DND-41 (cell line): Measurements from ENCODE around the gene NRXN2.

Experiments
- ATAC-seq: fragments of 200-7000 bp; cut with Tn5 transposase; 3 replicates; pipeline ENCODE4 v1.9.1; 2021; ENCODE audit warnings: low read depth; ENCODE audit not compliant: insufficient read depth
- DNase-seq: peaks from one replicate; pipeline ENCODE4 v3.0.0-alpha.2; 2020
- H2AFZ ChIP-seq: 2 replicates; pipeline ENCODE4 v1.6.0; 2012; ENCODE audit warnings: low read depth, low read length
- H3K27ac ChIP-seq: 2 replicates; pipeline ENCODE4 v1.5.1; 2012; ENCODE audit warnings: low read length, inconsistent platforms
- H3K27me3 ChIP-seq: fragments of 200-600 bp; sonication (generic); 2 replicates; pipeline ENCODE4 v1.6.0; 2012; ENCODE audit warnings: low read length, mild to moderate bottlenecking, inconsistent platforms; ENCODE audit not compliant: insufficient read depth, poor library complexity
- H3K36me3 ChIP-seq: 2 replicates; pipeline ENCODE4 v1.5.1; 2012; ENCODE audit warnings: low read length, inconsistent platforms; ENCODE audit not compliant: insufficient read depth
- H3K4me1 ChIP-seq: 2 replicates; pipeline ENCODE4 v1.5.1; 2012; ENCODE audit warnings: mild to moderate bottlenecking, low read length; ENCODE audit not compliant: insufficient read depth
- H3K4me2 ChIP-seq: 2 replicates; pipeline ENCODE4 v1.6.0; 2012; ENCODE audit warnings: mild to moderate bottlenecking, moderate library complexity, low read length, inconsistent platforms; ENCODE audit not compliant: insufficient read depth
- H3K4me3 ChIP-seq, 2 experiments: fragments of 200-600 bp in 1 of 2; shearing (Covaris generic) in 1 of 2; 2 replicates each; pipeline ENCODE4 v1.5.1; 2012 to 2016; ENCODE audit warnings: inconsistent platforms in 2 of 2, low read length in 2 of 2, mild to moderate bottlenecking in 2 of 2, low read depth in 1 of 2, moderate library complexity in 1 of 2
- H3K79me2 ChIP-seq: 2 replicates; pipeline ENCODE4 v1.6.0; 2012; ENCODE audit warnings: low read length, inconsistent platforms; ENCODE audit not compliant: insufficient read depth
- H3K9ac ChIP-seq: 2 replicates; pipeline ENCODE4 v1.6.0; 2012; ENCODE audit warnings: low read depth, mild to moderate bottlenecking, inconsistent platforms, low read length, moderate library complexity
- H3K9me3 ChIP-seq: 2 replicates; pipeline ENCODE4 v1.5.1; 2012; ENCODE audit warnings: low read length, moderate library complexity, mild to moderate bottlenecking, inconsistent platforms; ENCODE audit not compliant: insufficient read depth, severe bottlenecking
- H4K20me1 ChIP-seq: 2 replicates; pipeline ENCODE4 v1.6.0; 2012; ENCODE audit warnings: low read length; ENCODE audit not compliant: insufficient read depth
- EZH2 ChIP-seq: IDR thresholded peaks from 3 replicates; pipeline ENCODE4 v1.6.1; 2012; ENCODE audit warnings: borderline replicate concordance, low read depth, mild to moderate bottlenecking, moderate library complexity, low read length, inconsistent platforms; ENCODE audit not compliant: severe bottlenecking
- TF ChIP-seq, protein P1 (sequence below): IDR thresholded peaks from 2 replicates; pipeline ENCODE4 v1.5.1; 2012; ENCODE audit warnings: borderline replicate concordance, low read length, moderate library complexity, mild to moderate bottlenecking; ENCODE audit not compliant: poor library complexity, severe bottlenecking; ENCODE audit errors: extremely low read depth

NRXN2 gene

DNA sequence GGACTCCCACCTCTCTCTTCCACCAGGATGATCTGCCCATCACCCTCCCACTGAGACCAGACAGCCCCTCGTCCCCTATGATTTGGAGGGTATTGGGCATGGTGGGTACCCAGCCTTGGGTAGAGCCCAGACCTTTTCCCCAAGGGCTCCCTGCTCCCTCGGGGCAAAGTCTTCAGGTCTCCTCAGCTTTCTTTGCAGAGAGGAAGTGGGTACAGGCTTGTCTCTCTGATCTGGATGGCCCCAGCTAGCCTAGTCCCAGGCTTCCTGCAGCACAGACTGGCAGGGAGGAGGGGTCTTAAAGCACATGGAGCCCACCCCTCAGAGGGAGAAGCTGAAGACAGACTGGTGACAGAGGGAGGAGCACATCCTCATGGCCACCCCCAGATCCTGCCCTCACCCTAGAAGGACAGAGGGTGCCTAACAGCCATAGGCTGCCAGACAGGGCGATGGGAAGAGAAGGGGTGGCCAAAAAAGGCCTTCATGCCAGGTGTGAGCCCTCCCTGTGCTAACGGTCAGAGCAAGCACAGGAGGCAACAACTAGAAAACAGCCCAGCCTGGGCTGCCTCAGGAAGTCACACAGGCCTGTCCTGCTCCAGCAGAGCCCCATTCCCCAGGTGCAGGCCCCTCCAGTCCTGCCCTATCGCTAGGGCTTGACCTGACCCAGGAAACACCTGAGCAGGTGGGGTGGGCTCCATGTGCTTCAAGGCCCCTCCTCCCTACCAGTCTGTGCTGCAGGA is 101.5 kb downstream of the NRXN2 start:
- Histone ChIP-seq H3K4me3 (no peak overlapping the region), H3K9ac (no peak overlapping the region), H3K9me3 (no peaks in the 10 kb centered on the region), H2AFZ (no peak overlapping the region), H4K20me1 (no peaks in the 10 kb centered on the region), H3K79me2 (no peaks in the 10 kb centered on the region), H3K27ac (0 out of 2 replicates have a peak overlapping the region, but pooled peaks have one; percentile 31), H3K4me1 (peaks cover 18% of the 10 kb centered on the region), H3K4me2 (no peak overlapping the region), H3K27me3 (no peaks in the 10 kb centered on the region), H3K36me3 (no peaks in the 10 kb centered on the region)
- DNase-seq: peak; percentile 63
- peak; percentile 83 for ATAC-seq
- TF ChIP-seq EZH2: no peak
- TF ChIP-seq, protein P1, sequence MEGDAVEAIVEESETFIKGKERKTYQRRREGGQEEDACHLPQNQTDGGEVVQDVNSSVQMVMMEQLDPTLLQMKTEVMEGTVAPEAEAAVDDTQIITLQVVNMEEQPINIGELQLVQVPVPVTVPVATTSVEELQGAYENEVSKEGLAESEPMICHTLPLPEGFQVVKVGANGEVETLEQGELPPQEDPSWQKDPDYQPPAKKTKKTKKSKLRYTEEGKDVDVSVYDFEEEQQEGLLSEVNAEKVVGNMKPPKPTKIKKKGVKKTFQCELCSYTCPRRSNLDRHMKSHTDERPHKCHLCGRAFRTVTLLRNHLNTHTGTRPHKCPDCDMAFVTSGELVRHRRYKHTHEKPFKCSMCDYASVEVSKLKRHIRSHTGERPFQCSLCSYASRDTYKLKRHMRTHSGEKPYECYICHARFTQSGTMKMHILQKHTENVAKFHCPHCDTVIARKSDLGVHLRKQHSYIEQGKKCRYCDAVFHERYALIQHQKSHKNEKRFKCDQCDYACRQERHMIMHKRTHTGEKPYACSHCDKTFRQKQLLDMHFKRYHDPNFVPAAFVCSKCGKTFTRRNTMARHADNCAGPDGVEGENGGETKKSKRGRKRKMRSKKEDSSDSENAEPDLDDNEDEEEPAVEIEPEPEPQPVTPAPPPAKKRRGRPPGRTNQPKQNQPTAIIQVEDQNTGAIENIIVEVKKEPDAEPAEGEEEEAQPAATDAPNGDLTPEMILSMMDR: no peak

DNA sequence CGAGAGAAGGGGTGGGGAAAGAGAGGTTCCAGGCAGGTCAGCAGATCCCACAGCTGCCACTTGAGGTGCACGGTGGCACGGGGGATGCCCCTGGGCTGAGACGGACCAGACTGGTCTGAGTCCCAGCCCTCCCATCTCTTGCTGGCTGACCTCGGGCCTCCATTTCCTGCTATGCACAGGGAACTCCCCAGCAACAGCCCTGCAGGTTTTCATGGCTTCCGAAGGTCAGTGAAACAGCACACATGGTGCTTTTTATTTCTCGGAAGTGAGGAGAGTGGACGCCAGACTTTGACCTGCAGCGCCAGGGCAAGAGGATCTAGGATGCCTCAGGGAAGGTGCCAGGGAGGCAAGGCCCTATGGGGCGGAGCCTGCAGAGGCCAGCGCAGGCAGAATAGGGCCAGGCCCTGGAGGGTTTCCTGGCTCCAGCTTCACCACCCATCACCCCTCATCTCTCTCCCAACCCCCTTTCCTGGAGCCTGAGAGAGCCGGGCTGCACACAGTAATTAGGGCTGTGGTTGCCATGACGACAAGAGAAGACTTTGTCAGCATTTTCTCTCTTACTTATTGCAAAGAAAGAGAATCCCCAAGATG is 102.5 kb downstream of the NRXN2 start:
- Histone ChIP-seq H3K79me2 (no peaks in the 10 kb centered on the region), H3K27me3 (no peaks in the 10 kb centered on the region), H2AFZ (no peak overlapping the region), H3K4me3 (no peak overlapping the region), H3K4me2 (no peak overlapping the region), H3K36me3 (no peaks in the 10 kb centered on the region), H4K20me1 (no peaks in the 10 kb centered on the region), H3K27ac (no peak overlapping the region), H3K9ac (no peak overlapping the region), H3K9me3 (no peaks in the 10 kb centered on the region), H3K4me1 (peaks cover 18% of the 10 kb centered on the region)
- peak; percentile 32 for DNase-seq
- TF ChIP-seq, protein P1: no peak
- TF ChIP-seq EZH2: no peak
- peak; percentile 20; the same call in 1 of the 3 replicates for ATAC-seq

DNA sequence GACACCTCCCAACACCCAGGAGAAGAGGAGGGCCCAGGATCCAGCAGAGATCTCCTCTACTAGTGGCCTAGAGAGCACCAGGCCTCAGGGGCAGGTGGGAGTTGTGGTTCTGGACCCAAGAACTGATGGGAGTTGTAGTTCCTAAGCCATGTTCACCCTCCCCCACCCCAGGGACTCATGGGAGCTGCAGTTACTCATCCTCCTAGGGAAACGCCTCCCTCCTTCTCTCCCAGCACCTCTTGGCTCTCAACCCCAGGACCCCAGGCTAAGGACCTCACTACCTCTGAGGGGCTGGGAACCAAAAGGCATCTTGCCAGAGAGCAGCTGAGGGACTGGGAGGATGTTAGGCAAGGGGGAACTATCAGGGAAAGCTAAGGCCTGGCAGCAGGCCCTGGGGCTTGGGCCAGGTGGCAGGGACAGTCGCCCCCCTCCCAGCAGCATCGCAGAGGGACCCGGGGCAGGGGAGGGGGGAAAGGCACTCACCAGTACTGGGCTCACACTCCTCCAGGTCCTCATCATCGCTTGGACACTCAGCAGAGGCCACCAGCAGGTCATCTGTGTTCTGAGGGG is 103.1 kb downstream of the NRXN2 start:
- TF ChIP-seq, protein P1: no peak
- no peak for TF ChIP-seq EZH2
- no peak overlapping the region for H2AFZ ChIP-seq
- no peaks in the 10 kb centered on the region for H3K9me3 ChIP-seq
- peak; percentile 43 for DNase-seq
- no peak overlapping the region for H3K9ac ChIP-seq
- ATAC-seq: peak; percentile 31; the same call in 1 of the 3 replicates
- peaks cover 18% of the 10 kb centered on the region for H3K4me1 ChIP-seq
- H3K4me2 ChIP-seq: no peak overlapping the region
- H3K36me3 ChIP-seq: no peaks in the 10 kb centered on the region
- H3K4me3 ChIP-seq: no peak overlapping the region
- H3K27ac ChIP-seq: no peak overlapping the region
- no peaks in the 10 kb centered on the region for H3K27me3 ChIP-seq
- no peaks in the 10 kb centered on the region for H3K79me2 ChIP-seq
- H4K20me1 ChIP-seq: no peaks in the 10 kb centered on the region
